Measurements from ENCODE around the gene CAB39L. TPM values are rescaled to one million over a fixed set of nuclear protein-coding genes. Genes with fewer than 3 reads are reported as not detected.

Gene CAB39L
- total RNA-seq, 1 experiment from 2014 or later: 6.6 TPM

DNA sequence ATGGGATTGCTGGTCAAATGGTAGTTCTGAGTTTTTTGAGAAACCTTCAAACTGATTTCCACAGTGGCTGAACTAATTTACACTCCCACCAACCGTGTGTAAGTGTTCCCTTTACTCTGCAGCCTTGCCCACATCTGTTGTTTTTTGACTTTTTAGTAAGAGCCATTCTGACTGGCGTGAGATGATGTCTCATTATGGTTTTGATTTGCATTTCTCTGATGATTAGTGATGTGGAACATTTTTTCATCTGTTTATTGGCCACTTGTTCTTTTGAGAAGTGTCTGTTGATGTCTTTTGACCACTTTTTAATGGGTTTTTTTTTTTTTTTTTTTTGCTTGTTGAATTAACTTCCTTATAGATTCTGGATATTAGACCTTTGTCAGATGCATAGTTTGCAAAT, 4.3 kb downstream of the CAB39L start:
- ChIA-PET CTCF (no interaction called here), POLR2A (no interaction called here)
- Histone ChIP-seq H3K9me3 (ENCODE audit: control insufficient read depth, insufficient read depth, low read depth, low read length) (no peaks in the 10 kb centered on the region), H3K36me3 (ENCODE audit: control insufficient read depth, insufficient read depth, low read length) (no peaks in the 10 kb centered on the region; the same call in 1 of the 2 replicates), H3K4me3 (ENCODE audit: low read depth in 2 of 2, low read length in 2 of 2) (no peak overlapping the region), H3K27me3 (ENCODE audit: control insufficient read depth, insufficient read depth, low read length) (no peaks in the 10 kb centered on the region), H3K4me1 (ENCODE audit: control insufficient read depth, insufficient read depth, low read length) (no peaks in the 10 kb centered on the region), H3K27ac (ENCODE audit: low read length) (no peak overlapping the region)
- TF ChIP-seq SIN3A (IDR thresholded peaks at IDR 0.05; ENCODE audit: borderline replicate concordance, insufficient read depth, low read depth, low read length): no peak
- no peak for TF ChIP-seq POLR2AphosphoS5 (IDR thresholded peaks at IDR 0.05; ENCODE audit: low read depth, low read length)
- TF ChIP-seq, protein P1, sequence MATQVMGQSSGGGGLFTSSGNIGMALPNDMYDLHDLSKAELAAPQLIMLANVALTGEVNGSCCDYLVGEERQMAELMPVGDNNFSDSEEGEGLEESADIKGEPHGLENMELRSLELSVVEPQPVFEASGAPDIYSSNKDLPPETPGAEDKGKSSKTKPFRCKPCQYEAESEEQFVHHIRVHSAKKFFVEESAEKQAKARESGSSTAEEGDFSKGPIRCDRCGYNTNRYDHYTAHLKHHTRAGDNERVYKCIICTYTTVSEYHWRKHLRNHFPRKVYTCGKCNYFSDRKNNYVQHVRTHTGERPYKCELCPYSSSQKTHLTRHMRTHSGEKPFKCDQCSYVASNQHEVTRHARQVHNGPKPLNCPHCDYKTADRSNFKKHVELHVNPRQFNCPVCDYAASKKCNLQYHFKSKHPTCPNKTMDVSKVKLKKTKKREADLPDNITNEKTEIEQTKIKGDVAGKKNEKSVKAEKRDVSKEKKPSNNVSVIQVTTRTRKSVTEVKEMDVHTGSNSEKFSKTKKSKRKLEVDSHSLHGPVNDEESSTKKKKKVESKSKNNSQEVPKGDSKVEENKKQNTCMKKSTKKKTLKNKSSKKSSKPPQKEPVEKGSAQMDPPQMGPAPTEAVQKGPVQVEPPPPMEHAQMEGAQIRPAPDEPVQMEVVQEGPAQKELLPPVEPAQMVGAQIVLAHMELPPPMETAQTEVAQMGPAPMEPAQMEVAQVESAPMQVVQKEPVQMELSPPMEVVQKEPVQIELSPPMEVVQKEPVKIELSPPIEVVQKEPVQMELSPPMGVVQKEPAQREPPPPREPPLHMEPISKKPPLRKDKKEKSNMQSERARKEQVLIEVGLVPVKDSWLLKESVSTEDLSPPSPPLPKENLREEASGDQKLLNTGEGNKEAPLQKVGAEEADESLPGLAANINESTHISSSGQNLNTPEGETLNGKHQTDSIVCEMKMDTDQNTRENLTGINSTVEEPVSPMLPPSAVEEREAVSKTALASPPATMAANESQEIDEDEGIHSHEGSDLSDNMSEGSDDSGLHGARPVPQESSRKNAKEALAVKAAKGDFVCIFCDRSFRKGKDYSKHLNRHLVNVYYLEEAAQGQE (IDR thresholded peaks at IDR 0.05; ENCODE audit: insufficient read depth in 1 of 2, low read depth in 2 of 2, low read length in 1 of 2): no peak
- TF ChIP-seq TCF7L2 (IDR thresholded peaks at IDR 0.05; ENCODE audit: low read depth, low read length): no peak
- TF ChIP-seq, protein P2, sequence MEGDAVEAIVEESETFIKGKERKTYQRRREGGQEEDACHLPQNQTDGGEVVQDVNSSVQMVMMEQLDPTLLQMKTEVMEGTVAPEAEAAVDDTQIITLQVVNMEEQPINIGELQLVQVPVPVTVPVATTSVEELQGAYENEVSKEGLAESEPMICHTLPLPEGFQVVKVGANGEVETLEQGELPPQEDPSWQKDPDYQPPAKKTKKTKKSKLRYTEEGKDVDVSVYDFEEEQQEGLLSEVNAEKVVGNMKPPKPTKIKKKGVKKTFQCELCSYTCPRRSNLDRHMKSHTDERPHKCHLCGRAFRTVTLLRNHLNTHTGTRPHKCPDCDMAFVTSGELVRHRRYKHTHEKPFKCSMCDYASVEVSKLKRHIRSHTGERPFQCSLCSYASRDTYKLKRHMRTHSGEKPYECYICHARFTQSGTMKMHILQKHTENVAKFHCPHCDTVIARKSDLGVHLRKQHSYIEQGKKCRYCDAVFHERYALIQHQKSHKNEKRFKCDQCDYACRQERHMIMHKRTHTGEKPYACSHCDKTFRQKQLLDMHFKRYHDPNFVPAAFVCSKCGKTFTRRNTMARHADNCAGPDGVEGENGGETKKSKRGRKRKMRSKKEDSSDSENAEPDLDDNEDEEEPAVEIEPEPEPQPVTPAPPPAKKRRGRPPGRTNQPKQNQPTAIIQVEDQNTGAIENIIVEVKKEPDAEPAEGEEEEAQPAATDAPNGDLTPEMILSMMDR (IDR thresholded peaks at IDR 0.05): no peak
- no TSS peak for BruUV-seq (replicated peaks)
- in situ Hi-C loops (cut with HindIII; ENCODE audit: low pct_unique_long_range_greater_than_20kb, low sequenced_read_pairs): no loop called here
- intact Hi-C loops (cut with micrococcal nuclease; ENCODE audit: unreplicated experiment): loop anchor here (5.0 to 10.0 kb wide), 2 partner anchors 137 to 165 kb away; no protein-coding TSS in a partner anchor
- no peak for DNase-seq (ENCODE audit: low read depth, low spot score)
- ATAC-seq: no peak

DNA sequence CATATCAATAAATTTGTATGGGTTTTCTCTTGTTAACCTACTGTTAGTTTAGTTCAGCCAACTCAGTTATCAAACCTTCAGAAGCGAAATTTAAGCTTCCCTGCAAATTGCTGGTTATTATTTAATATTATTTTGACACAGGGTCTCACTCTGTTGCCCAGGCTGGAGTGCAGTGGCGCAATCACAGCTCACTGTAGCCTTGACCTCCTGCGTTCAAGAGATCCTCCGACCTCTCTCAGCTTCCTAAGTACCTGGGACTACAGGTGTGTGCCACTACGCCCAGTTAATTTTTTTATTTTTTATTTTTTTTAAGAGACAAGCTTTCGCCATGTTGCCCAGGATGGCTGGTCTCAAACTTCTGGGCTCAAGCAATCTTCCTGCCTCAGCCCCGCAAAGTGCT, 6.2 kb downstream of the CAB39L start:
- ATAC-seq (no peak), DNase-seq (ENCODE audit: low read depth, low spot score) (no peak)
- ChIA-PET CTCF (no interaction called here), POLR2A (no interaction called here)
- in situ Hi-C loops (cut with HindIII; ENCODE audit: low pct_unique_long_range_greater_than_20kb, low sequenced_read_pairs): no loop called here
- H3K4me1 ChIP-seq (ENCODE audit: control insufficient read depth, insufficient read depth, low read length): no peaks in the 10 kb centered on the region
- H3K9me3 ChIP-seq (ENCODE audit: control insufficient read depth, insufficient read depth, low read depth, low read length): no peaks in the 10 kb centered on the region
- no peak overlapping the region for H3K27ac ChIP-seq (ENCODE audit: low read length)
- no peaks in the 10 kb centered on the region for H3K27me3 ChIP-seq (ENCODE audit: control insufficient read depth, insufficient read depth, low read length)
- no peaks in the 10 kb centered on the region for H3K36me3 ChIP-seq (ENCODE audit: control insufficient read depth, insufficient read depth, low read length)
- H3K4me3 ChIP-seq (ENCODE audit: low read depth in 2 of 2, low read length in 2 of 2): no peak overlapping the region
- BruUV-seq (replicated peaks): no TSS peak
- TF ChIP-seq TCF7L2 (IDR thresholded peaks at IDR 0.05; ENCODE audit: low read depth, low read length) (no peak), SIN3A (IDR thresholded peaks at IDR 0.05; ENCODE audit: borderline replicate concordance, insufficient read depth, low read depth, low read length) (no peak), POLR2AphosphoS5 (IDR thresholded peaks at IDR 0.05; ENCODE audit: low read depth, low read length) (no peak)
- TF ChIP-seq, protein P2 (IDR thresholded peaks at IDR 0.05): no peak
- TF ChIP-seq, protein P1 (IDR thresholded peaks at IDR 0.05; ENCODE audit: insufficient read depth in 1 of 2, low read depth in 2 of 2, low read length in 1 of 2): no peak
- intact Hi-C loops (cut with micrococcal nuclease; ENCODE audit: unreplicated experiment): loop anchor here (5.0 kb wide), 1 partner anchor 135 kb away; no protein-coding TSS in a partner anchor

Data from Panc1 (cell line).